ENCODE data around the gene SLC37A3. TPM values are rescaled to one million over a fixed set of nuclear protein-coding genes. Genes with fewer than 3 reads are reported as not detected.
"Not testable (repeated sequence)": the region's sequence is repeated elsewhere in the genome, so short reads cannot be mapped to it uniquely, and the experiment has no call there.

The SLC37A3 gene
- total RNA-seq, 1 donor from 2014 or later, result 9.5 TPM

DNA sequence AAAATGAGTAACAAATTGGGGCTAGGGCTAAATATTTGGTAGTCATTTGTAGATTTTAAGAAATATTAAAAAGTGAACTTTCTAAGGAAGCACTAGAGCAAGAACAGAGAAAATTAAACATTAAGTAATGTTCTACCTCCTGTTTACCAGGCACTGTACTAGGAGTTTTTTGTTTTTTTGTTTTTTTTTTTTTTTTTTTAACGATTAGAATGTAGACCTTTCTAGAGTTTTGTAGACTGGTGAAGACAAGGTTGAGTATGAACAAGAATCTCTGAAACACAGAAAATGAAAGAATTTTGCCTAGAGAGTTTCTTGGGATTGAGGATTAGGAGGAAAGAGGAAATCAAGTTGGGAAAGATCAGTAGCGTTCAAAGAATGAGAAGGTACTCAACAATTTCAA is 73.6 kb downstream of the SLC37A3 start:
- intact Hi-C loops (cut with DNase I), result no loop called here
- no peak for ATAC-seq (ENCODE audit: poor library complexity)

DNA sequence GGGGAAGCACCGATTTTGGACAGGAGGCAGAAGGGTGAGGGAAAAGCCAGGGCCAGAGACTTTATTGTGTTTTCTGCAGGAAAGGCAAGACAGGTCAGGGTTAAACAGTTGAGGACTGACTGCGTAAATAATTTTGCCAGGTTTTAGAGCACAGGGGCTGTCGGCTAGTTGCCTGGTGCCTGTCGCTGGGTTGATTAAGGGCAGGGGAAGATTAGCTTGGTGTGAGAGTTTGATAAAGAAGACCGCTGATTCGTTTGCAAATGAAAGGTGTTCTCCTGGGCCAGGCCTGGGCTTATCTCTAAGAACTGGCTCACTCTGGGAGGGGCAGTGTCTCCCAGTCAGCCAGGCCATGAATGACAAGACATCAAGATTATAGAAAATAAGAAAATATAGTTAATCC is 75.6 kb downstream of the SLC37A3 start:
- ATAC-seq (ENCODE audit: poor library complexity), result no peak

More for the DNA sequence above, 73.6 kb downstream of the SLC37A3 start:
- no peak for DNase-seq

DNA sequence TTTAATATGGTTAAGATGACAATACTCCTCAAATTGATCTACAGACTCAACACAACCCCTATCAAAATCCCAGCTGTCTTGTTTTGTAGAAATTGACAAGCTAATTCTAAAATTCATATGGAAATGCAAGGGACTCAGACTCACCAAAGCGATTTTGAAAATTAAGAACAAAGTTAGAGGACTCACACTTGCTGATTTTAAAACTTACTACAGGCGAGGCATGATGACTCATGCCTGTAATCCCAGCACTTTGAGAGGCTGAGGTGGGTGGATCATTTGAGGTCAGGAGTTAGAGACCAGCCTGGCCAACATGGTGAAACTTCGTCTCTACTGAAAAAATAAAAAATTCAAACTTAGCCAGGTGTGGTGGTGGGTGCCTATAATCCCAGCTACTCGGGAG is 78.3 kb downstream of the SLC37A3 start:
- ATAC-seq (ENCODE audit: poor library complexity); DNase-seq; intact Hi-C loops (cut with DNase I): not testable (repeated sequence)

More for the DNA sequence above, 75.6 kb downstream of the SLC37A3 start:
- intact Hi-C loops (cut with DNase I), result no loop called here
- no peak for DNase-seq

DNA sequence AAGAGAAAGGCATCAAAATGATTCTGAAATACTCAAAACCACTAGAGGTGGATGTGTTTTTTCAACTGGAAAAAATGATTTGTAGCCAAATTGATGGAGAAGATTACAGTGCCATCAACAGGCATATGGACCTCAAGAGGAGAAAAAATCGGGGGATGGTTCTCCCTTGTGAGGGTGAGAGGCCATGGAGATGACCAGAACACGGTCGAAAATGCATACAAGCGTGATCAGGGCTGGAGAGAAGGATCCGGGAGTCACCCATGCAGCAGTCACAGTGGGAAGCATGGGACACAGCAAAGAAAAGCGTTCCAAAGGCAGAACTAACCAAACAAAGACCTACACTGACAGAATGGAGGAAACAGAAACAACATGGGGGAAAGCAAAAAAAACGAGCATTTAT is 80.3 kb downstream of the SLC37A3 start:
- intact Hi-C loops (cut with DNase I), result loop anchor here (10.0 kb wide), 1 partner anchor 143 kb away; the partner anchor contains the start of gene KDM7A
- ATAC-seq (ENCODE audit: poor library complexity), result no peak
- DNase-seq, result no peak

DNA sequence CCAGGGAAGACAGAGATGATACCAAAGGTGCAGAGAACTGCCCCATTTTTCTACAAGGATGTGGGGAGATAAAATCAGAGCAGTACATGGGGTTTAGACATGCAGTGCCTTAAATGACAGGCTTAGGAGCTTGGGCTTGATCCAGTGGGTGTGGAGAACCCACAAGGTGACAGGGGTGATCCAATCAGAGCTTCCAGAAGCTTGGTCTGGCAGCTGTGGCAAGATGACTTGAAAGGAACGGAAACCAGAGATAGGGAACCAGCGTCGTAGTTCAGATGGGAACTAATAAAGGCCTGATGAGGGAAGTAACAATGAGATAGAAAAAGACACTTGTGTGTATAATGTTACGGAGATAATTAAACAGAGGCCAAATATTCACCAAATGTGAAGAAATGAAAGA is 80.7 kb downstream of the SLC37A3 start:
- intact Hi-C loops (cut with DNase I), result loop anchor here (10.0 kb wide), 1 partner anchor 143 kb away; the partner anchor contains the start of gene KDM7A
- ATAC-seq (ENCODE audit: poor library complexity), result no peak
- DNase-seq, result no peak

DNA sequence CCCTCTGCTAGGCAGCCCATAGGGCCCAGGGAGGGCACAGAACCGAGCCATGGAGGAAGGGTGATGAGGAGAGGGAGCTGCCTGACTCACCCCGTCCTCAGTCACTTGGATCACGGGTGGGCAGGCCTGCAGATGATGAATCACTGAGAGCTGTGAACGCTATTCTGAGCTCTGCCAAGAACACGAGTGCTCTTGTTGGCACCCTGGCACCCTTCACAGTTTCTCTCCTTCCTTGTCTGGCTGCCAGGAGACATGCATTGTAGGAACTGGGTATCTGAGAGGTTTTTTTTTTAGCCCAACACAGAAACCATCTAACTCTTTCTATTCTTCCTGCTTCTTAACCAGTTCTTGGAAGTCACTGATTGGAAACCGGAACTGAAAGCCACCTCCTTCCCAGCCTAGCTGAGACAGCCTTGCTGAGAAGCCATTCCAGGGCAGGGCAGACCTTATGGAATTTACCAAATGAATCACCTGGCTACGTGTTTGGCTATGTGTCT is 82.1 kb downstream of the SLC37A3 start:
- peak; percentile 65 for DNase-seq
- intact Hi-C loops (cut with DNase I), result loop anchor here (10.0 kb wide), 1 partner anchor 141 kb away; the partner anchor contains the start of gene KDM7A
- peak; percentile 90 for ATAC-seq (ENCODE audit: poor library complexity)

DNA sequence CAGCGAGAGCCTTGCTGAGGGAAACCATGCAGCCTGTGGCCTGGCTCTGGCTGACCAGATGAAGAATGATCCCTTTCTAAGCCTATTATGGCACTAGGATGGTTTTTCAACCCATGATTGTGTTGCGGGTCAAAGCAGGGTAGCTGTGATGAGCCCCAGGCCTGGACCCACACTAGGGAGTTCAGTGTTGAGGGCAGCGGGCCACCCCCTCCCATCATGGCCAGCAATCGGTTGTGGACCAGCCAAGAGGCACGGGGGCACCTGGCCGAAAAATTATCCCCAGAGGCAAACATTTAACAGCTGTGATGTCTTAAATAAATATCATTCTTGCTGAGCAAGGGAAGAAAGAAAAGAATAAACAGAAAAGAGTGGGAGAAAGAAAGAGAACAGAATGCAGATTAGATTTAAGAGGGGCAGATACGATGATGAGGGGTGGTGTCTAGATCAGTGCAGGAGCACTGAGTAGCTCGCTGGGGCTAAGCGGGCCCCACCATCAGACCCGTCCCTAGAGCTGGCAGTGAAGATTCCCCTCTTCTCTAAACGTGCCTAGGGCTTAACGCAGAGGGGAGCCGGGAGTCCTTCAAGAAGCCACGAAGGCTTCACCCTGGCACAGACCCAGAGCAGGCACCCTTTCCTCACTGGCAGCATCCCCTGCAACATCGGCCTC is 82.7 kb downstream of the SLC37A3 start:
- intact Hi-C loops (cut with DNase I), result loop anchor here (10.0 kb wide), 1 partner anchor 141 kb away; the partner anchor contains the start of gene KDM7A
- ATAC-seq (ENCODE audit: poor library complexity), result no peak
- DNase-seq, result no peak

DNA sequence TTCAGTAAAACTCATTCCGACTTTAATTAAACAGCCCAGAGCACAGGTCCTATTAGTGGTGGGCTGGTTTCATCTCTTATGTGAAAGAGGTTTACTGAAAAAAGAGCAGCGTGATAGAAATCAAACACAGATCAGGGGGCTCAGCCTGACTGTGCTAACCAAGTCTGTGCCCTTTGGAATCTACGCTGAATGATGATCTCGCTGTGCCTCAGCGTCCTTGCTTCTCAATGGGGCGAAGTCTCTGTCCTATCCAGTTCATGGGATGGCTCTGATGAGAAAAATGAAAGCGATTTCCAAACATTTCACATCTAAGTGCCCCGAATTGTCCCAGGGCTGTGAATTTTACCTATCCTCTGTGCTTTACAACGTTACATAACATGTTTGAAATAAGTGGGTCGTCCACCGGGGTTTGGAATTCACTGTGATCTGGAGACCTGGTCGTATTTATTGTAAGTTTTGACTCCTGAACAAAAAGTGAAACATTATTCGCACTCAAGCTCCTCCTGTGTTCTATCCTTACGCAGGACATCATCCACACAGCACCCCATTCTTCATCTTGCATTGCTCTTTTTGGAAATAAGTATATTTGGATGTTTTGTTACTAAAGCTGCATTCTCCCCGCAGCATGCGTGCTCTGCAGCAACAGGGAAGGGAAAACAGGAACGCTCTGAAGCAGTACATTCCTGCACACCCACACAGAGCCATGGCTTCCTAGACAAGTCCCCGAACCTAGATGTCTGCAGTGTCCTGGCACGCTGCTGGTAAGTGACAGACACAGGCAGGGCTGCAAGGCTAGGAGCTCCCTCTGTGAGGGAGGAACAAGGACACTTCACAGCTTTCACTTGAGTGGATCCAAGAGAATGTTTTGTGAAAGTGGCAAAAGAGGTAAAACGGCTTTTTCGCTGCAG is 83.5 kb downstream of the SLC37A3 start:
- DNase-seq (no peak), ATAC-seq (ENCODE audit: poor library complexity) (no peak)
- intact Hi-C loops (cut with DNase I), result loop anchor here (10.0 kb wide), 1 partner anchor 140 kb away; the partner anchor contains the start of gene KDM7A

DNA sequence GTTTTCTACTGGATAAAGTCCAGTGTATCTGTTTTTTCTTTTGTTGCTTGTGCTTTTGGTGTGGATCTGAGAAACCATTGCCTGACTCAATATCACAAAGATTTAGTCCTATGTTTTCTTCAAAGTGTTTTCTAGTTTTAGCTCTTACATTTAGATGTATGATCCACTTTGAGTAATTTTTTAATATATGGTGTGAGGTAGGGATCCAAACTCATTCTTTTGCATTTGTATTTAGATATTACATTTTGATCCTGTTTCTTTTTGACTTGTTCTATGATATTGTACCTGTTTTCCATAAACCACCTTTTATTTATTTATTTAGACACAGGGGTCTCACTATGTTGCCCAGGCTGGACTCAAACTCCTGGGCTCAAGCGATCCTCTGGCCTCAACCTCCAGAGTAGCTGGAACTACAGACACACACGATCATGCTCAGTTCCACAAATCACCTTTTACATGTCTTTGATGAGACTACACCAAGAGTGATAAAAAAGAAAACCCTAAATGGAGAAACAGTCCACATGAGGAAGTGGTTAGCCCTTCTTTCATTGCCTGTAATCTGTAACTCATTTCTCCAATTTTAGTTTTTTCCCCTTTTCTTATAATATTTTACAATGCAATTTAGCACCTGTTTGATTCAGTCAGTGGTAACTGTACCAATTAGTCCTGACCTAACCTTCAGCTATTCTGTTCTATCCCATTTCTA is 86.0 kb downstream of the SLC37A3 start:
- no peak for ATAC-seq (ENCODE audit: poor library complexity)
- no peak for DNase-seq
- intact Hi-C loops (cut with DNase I), result loop anchor here (10.0 kb wide), 1 partner anchor 137 kb away; the partner anchor contains the start of gene KDM7A

DNA sequence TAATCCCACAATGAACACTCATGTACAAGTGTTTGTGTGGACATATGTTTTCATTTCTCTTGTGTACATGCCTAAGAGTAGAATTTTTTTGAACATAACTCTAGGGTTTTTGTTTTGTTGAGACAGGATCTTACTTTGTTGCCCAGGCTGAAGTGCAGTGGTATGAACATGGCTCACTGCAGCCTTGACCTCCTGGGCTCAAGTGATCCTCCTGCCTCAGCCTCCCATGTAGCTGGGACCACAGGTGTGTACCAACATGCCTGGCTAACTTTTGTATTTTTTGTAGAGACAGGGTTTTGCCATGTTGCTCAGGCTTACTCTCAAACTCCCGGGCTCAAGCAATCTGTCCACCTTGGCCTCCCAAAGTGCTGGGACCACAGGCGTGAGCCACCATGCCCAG is 87.2 kb downstream of the SLC37A3 start:
- not testable (repeated sequence) for DNase-seq; ATAC-seq (ENCODE audit: poor library complexity)
- intact Hi-C loops (cut with DNase I), result loop anchor here (10.0 kb wide), 1 partner anchor 136 kb away; the partner anchor contains the start of gene KDM7A

DNA sequence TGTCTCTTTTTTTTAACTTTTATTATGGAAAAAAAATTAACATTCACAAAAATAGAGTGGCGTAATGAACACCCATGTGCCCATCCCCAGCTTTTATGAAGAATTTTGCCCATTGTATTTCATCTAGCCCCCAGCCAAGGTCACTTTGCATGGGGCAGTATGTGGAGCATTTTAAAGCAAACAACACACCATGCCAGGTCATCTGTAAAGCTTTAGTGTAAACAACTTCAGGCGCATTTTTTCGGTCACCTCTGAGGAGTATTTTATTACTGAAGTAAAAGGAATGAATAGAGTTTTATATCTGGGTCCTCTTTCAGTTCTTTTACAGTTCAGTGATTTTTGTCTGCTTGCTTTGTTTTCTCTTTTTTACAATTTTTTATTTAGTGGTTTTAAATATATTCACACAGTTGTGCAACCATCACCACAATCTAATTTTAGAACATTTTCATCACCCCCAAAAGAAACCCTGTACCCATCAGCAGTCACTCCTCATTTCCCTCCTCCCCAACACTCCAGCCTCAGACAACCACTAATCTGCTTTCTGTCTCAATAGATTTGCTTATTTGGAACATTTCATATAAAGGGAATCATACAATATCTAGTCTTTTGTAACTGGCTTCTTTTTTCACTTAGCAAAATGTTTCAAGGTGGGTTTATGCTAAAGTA is 87.9 kb downstream of the SLC37A3 start:
- DNase-seq (no peak), ATAC-seq (ENCODE audit: poor library complexity) (no peak)
- intact Hi-C loops (cut with DNase I), result loop anchor here (10.0 kb wide), 1 partner anchor 136 kb away; the partner anchor contains the start of gene KDM7A

DNA sequence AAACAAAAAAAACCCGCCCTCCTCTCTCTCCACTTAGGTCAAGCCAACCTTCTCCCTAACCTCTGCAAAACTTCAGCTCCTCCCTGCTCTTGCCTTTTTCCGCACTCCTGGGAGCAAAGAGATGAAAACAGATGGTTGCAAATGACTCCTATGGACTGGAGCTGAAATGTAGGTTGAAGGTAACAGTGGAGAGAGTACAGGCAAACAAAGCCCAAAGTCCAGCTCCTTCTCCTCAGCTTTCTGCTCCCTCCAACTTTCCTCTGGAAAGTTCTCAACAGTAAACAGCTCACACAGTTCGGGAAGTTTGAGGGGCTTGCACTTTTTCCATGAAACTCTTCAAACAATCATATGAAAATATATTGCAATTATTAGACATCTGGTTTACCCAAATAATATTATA is 90.3 kb downstream of the SLC37A3 start:
- DNase-seq, result no peak
- ATAC-seq (ENCODE audit: poor library complexity), result no peak
- intact Hi-C loops (cut with DNase I), result no loop called here

DNA sequence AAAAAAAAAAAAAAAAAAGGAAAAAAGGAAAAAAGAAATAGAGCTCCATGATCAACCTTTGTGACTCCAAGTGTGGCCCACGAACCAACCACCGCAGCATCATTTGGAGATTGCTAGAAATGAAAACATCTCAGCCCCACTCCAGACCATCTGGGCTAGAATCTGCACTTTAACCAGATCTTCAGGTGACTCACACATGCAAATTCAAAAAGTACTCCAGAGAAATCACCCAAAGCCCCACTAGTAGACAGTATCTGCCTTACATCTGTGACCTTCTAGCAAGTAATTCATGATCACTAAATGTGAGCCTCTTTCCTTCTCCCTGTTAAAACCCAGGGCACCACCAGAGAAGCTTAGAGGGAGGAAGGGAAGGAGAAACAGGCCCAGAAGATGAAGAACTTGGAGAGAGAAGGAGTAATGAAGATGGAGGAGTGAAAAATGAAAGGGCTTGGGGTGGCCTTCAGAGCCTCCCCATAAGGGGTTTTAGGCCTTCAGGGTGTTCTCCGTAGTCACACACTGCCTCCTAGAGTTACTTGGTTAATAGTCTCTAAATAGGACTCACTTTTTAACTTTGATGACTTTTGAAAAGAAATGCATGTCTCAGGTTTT is 94.0 kb downstream of the SLC37A3 start:
- DNase-seq, result no peak
- ATAC-seq (ENCODE audit: poor library complexity), result peak; percentile 63
- intact Hi-C loops (cut with DNase I), result no loop called here

DNA sequence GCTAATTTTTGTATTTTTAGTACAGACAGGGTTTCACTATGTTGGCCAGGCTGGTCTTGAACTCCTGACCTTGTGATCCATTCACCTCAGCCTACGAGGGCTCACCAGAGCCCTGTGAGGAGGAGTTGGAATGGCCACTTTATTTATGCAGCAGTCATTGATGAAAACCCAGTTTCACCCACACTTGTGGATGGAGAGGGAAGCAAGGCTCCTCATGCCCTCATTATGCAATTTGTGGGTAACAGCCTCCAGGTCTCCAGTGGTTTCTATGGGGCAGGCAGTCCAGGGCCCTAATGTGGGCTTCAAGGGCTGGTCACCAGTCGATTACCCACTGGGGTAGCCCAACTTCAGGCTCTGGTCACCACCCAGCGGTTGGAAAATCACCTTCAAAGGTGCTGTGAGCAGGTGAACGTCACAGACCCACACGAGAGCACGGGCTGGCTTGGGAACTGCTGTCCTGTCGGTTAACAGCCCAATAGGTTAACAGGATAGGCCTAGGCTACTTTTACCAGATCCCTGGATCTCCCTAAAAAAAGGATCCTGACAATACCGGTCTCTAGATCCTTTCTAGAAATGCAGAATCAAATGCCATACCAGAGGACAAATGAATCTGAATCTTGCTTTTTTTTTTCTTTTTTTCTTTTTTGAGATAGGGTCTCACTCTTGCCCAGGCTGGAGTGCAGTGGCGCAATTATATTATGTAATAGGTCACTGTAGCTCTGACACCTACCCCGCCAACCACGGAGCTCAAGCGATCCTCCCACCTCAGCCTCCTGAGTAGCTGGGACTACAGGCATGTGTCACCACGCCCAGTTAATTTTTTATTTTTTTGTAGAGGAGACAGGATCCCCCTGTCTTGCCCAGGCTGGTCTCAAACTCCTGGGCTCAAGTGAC is 97.8 kb downstream of the SLC37A3 start:
- ATAC-seq (ENCODE audit: poor library complexity) (no peak), DNase-seq (no peak)
- intact Hi-C loops (cut with DNase I), result no loop called here

DNA sequence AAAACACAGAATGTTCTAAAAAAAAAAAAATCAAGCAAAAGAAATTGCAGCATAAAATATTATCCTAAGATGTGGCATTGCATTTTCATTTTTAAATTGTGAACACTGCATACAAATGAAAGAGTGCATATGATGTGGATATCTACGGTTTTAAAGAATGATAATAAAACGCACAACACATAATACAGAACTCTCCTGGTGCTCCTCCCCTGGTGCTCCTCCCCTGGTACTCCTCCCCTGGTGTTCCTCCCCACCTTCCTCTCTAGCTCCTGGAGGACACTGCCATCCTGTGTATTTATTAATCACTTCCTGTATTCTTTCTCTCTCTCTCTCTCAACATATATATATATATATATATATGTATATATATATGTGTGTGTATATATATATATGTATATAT is 100.1 kb downstream of the SLC37A3 start:
- intact Hi-C loops (cut with DNase I), result no loop called here
- ATAC-seq (ENCODE audit: poor library complexity) (no peak), DNase-seq (no peak)

DNA sequence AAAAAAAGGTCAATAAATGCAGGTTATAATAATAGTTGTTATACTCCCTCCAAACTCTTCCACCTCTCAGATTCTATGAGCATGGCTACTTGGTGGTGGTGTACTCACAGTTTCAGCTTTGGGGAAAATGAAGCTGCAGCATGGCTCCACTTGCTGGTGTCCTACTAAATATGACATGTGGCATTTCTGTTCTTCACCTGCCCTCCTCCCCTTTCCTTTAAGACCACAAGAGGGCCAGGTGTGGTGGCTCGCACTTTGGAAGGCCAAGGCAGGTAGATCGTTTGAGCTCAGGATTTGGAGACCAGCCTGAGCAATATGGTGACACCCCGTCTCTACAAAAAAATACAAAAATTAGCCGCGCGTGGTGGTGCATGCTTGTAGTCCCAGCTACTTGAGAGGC is 101.1 kb downstream of the SLC37A3 start:
- intact Hi-C loops (cut with DNase I), result no loop called here
- DNase-seq (no peak), ATAC-seq (ENCODE audit: poor library complexity) (no peak)

Measured in Right ventricle myocardium superior (tissue), 1 donor.